Measurements from ENCODE around the gene SOX4.

Gene SOX4

DNA sequence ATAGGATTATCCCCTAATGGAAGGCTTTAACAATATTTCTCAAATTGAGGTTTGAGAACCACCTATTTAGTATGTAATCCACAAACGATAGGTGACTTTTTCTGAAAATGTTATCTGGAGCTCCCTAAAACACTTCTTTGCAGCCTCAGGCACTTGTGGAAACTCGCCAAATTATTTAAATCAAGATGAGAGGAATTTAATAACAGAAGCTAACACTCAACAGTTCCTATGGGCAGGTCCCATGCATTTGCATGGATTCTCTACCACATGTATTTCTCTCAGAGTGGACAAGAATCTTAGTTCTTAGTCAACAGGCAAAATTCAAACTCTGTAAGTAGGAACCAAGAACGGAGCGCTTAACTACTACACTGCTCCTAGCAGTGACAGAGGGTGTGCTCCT lies 20.7 kb downstream of the SOX4 start:
- no peak for DNase-seq

- peak; percentile 66 to 88 for DNase-seq
Observed at GRCh38 chr6:21615504-21615903, 22.0 kb downstream of the SOX4 start.

DNA sequence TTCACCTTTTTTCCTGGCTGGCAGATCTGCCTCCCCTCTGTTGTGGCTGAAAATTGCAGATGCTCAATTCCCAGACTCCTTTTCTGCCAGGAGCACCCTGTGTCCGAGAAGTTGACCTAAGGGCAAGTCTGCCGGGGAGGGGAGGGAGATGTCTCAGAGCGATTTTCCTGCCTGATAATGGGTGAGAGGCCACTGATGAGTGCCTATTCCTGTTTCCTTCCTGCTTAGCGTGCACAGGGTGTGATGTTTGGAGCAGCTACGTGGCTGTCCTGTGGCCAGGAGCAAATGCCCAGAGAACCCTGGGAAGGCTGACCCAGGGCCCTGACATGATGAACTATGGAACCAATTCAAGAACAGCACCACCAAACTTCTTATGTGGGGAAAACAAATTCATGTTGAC lies 22.5 kb downstream of the SOX4 start:
- no peak for DNase-seq

DNA sequence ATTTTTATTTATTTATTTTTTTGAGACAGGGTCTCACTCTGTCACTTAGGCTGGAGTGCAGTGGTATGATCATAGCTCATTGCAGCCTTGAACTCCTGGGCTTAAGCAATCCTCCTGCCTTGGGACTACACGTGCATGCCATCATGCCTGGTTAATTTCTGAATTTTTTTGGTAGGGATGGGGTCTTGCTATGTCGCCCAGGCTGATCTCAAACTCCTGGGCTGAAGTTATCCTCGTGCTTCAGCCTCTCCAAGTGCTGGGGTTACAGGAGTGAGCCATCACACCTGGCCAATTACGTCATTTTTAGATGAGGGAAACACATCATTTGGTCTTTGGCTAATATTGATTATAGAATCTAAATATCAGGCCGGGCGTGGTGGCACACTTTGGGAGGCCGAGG lies 32.1 kb downstream of the SOX4 start:
- DNase-seq, result no peak

DNA sequence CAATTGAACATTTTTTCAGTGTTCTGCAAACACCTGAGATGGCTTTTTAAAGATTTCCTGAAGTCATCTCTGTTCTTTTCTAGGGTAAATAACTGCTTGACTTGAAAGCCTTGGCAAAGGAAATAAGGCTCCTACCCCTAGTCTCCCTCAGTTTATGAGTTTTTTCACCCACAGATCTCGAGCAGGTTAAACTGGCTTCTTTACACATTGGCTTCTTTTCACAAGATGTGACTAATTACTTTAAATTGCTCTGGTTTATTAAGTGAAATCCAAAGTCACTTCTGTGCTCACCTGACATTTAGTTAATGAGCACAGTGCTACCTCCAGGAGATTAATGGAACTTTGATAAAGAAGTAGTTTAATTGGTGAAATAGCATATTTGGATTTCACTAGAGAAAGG lies 33.2 kb downstream of the SOX4 start:
- no peak for DNase-seq

- peak; percentile 16 for DNase-seq
Observed at GRCh38 chr6:21628160-21628559, 34.6 kb downstream of the SOX4 start.

GRCh38 chr6:21633511-21634109 lies 40.1 kb downstream of the SOX4 start:
- DNase-seq, result no peak

DNA sequence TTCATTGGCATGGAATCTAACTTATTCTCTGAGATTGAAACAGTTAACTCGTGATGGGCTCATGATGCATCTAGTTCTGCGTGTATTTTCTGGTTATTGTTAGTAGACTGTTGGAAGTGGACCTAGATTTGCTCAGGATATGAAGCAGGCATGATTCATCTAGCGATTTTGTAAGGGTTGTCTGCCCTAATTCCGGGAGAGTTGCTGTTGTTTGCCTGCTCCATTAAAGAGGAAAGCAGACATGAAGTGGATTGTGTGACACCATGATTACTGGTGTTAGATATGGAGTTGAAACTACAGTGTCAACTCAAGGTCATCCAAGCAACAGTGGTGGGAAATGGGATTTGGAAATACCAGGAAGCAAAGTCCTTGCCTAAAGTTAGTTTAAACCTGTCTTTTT lies 41.0 kb downstream of the SOX4 start:
- peak in 1 of 2 donors; percentile 19 for DNase-seq

DNA sequence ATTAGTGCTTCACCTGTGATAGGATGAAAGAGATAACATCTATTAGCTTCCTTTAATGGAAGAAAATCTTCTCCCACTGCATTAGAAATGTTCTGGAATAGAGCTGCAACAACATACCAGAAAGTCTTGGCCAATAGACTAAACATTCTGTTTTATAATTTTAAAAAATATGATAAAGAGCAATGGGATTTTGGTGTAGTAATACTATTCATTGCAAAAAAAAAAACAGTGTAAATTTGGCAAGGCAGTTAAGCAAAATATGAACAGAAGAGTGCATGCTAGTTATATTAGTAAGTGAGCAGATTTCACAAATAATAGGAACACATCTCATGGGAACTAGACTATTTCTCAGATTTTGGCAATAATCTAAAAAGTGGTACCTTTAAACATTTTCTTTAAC lies 43.3 kb downstream of the SOX4 start:
- DNase-seq, result no peak

DNA sequence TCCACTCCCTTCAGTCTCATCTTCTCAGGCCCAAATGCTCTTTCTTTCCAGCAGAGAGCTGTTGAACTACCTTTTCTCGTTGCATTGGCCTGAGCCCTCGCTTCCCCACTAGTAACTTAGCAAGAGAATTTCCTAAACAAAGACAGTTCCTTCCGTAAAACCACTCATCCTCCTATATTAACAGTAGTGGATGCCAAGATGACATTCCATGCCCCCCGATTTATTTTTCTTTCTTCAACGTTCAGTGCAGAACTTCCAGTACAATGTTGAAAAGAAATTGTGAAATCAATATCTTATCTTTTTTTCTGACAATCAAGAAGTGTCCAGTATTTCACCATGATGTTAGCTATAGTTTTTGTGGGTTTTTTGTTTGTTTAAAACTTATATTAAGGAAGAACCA lies 45.8 kb downstream of the SOX4 start:
- no peak for DNase-seq

All from inflammatory macrophage treated with lipopolysaccharide for 1 hour (primary cell).